Peyer's patch (tissue), 4 donors: ENCODE measurements around the gene NRM. TPM values are rescaled to one million over a fixed set of nuclear protein-coding genes. Genes with fewer than 3 reads are reported as not detected.

ENCODE experiments used
- DNase-seq, 3 donors: peaks; one replicate each; pipeline ENCODE4 v3.0.0-alpha.2; 2017 to 2019
- H3K27ac ChIP-seq, 4 donors: fragments of 200-600 bp; sonication (generic); one replicate each; pipeline ENCODE4 v1.5.1; 2016 to 2019
- H3K27me3 ChIP-seq, 2 donors: fragments of 200-600 bp; sonication (generic); one replicate each; pipeline ENCODE4 v1.5.1; 2019
- H3K36me3 ChIP-seq, 3 donors: fragments of 200-600 bp; sonication (generic); one replicate each; pipeline ENCODE4 v1.5.1; 2016 to 2019
- H3K4me1 ChIP-seq, 4 donors: fragments of 200-600 bp; sonication (generic); one replicate each; pipeline ENCODE4 v1.5.1; 2016 to 2019
- H3K4me3 ChIP-seq, 4 donors: fragments of 200-600 bp; sonication (generic); 1 replicate in 3 of 4; 2 replicates in 1 of 4; pipeline ENCODE4 v1.5.1; 2016 to 2019; ENCODE audit warnings: mild to moderate bottlenecking in 1 of 4
- H3K9me3 ChIP-seq, 4 donors: fragments of 200-600 bp; sonication (generic); one replicate each; pipeline ENCODE4 v1.5.1; 2016 to 2019; ENCODE audit warnings: mild to moderate bottlenecking in 1 of 4
- CTCF ChIP-seq, 6 experiments: fragments of 450-650 bp in 4 of 6; fragments of 200-600 bp in 2 of 6; sonication (generic) in 1 of 6; IDR thresholded peaks; one replicate each; pipeline ENCODE4 v1.5.1; 2017 to 2019; ENCODE audit warnings: antibody characterized with exemption in 6 of 6, mild to moderate bottlenecking in 3 of 6, moderate library complexity in 1 of 6
- POLR2A ChIP-seq, 2 donors: fragments of 450-650 bp; IDR thresholded peaks; one replicate each; pipeline ENCODE4 v1.5.1; 2017; ENCODE audit warnings: antibody characterized with exemption in 2 of 2, mild to moderate bottlenecking in 2 of 2, moderate library complexity in 2 of 2
- total RNA-seq, 4 donors: library from RNA; depleted of rRNA; stranded (reverse); fragments of >200 nt; gene quantifications; one replicate each; pipeline ENCODE4 v1.1.0, GENCODE V29; 2016

The NRM gene
- total RNA-seq, 4 donors from 2014 or later, result 2.0 to 2.7 TPM; not detected in 2

GRCh38 chr6:30730601-30731435 is 40.0 kb upstream of the NRM start:
- peak overlapping the region; percentile 3 to 60 (median 24) for H3K27ac ChIP-seq
- H3K36me3 ChIP-seq, result peaks cover 0 to 83% (median 0%) of the 10 kb centered on the region in 3 donors

GRCh38 chr6:30727920-30728553 is 37.3 kb upstream of the NRM start:
- Histone ChIP-seq H3K4me1 (peaks cover 3 to 27% (median 7%) of the 10 kb centered on the region in 4 donors), H3K4me3 (no peak overlapping the region), H3K9me3 (no peaks in the 10 kb centered on the region), H3K27me3 (no peaks in the 10 kb centered on the region), H3K36me3 (peaks cover 0 to 89% (median 0%) of the 10 kb centered on the region in 3 donors), H3K27ac (no peak overlapping the region)
- TF ChIP-seq CTCF (IDR thresholded peaks at IDR 0.05), result no peak
- no peak for TF ChIP-seq POLR2A (IDR thresholded peaks at IDR 0.05)
- DNase-seq, result no peak

More at GRCh38 chr6:30730601-30731435, 40.0 kb upstream of the NRM start:
- no peak for TF ChIP-seq POLR2A (IDR thresholded peaks at IDR 0.05)
- TF ChIP-seq CTCF (IDR thresholded peaks at IDR 0.05), result peak; percentile 66 to 93 (median 82)
- no peaks in the 10 kb centered on the region for H3K9me3 ChIP-seq
- H3K4me1 ChIP-seq, result peaks cover 5 to 15% (median 10%) of the 10 kb centered on the region in 4 donors
- DNase-seq, result peak; percentile 86 to 95 (median 91)
- H3K27me3 ChIP-seq, result no peaks in the 10 kb centered on the region
- H3K4me3 ChIP-seq, result peak overlapping the region in 2 of 4 donors; percentile 4 to 12

- Histone ChIP-seq H3K36me3 (peaks cover 0 to 81% (median 0%) of the 10 kb centered on the region in 3 donors), H3K9me3 (no peaks in the 10 kb centered on the region), H3K4me1 (peaks cover 3 to 40% (median 10%) of the 10 kb centered on the region in 4 donors), H3K27me3 (no peaks in the 10 kb centered on the region), H3K4me3 (no peak overlapping the region), H3K27ac (peak overlapping the region in 1 of 4 donors; percentile 1)
- no peak for DNase-seq
- no peak for TF ChIP-seq CTCF (IDR thresholded peaks at IDR 0.05)
- TF ChIP-seq POLR2A (IDR thresholded peaks at IDR 0.05), result no peak
Measured at GRCh38 chr6:30726506-30727413, 36.0 kb upstream of the NRM start.

GRCh38 chr6:30725713-30726505 is 35.1 kb upstream of the NRM start:
- peaks cover 0 to 81% (median 0%) of the 10 kb centered on the region in 3 donors for H3K36me3 ChIP-seq
- H3K9me3 ChIP-seq, result no peaks in the 10 kb centered on the region
- no peak overlapping the region for H3K4me3 ChIP-seq
- peaks cover 3 to 33% (median 10%) of the 10 kb centered on the region in 4 donors for H3K4me1 ChIP-seq
- H3K27ac ChIP-seq, result peak overlapping the region in 1 of 4 donors; percentile 1
- TF ChIP-seq POLR2A (IDR thresholded peaks at IDR 0.05) (no peak), CTCF (IDR thresholded peaks at IDR 0.05) (no peak)
- no peak for DNase-seq
- H3K27me3 ChIP-seq, result no peaks in the 10 kb centered on the region
